D721Med (cell line): ENCODE measurements around the gene WRNIP1.

Source experiments
- DNase-seq: peaks from one replicate; pipeline ENCODE4 v3.0.0; 2011; ENCODE audit warnings: low spot score; ENCODE audit not compliant: insufficient read length
- FAIRE-seq: peaks from 2 replicates; lab custom pipeline; 2011; peaks lifted over from hg19 to GRCh38; lab: Jason Lieb, UNC
- TF ChIP-seq, protein P1 (sequence below): IDR thresholded peaks from 2 replicates; pipeline ENCODE4 v1.5.1; 2012; ENCODE audit warnings: mild to moderate bottlenecking, control low read depth; ENCODE audit not compliant: insufficient read depth; ENCODE audit errors: missing control alignments

WRNIP1 gene

GRCh38 chr6:2817903-2818443 lies 52.8 kb downstream of the WRNIP1 start:
- TF ChIP-seq, protein P1, sequence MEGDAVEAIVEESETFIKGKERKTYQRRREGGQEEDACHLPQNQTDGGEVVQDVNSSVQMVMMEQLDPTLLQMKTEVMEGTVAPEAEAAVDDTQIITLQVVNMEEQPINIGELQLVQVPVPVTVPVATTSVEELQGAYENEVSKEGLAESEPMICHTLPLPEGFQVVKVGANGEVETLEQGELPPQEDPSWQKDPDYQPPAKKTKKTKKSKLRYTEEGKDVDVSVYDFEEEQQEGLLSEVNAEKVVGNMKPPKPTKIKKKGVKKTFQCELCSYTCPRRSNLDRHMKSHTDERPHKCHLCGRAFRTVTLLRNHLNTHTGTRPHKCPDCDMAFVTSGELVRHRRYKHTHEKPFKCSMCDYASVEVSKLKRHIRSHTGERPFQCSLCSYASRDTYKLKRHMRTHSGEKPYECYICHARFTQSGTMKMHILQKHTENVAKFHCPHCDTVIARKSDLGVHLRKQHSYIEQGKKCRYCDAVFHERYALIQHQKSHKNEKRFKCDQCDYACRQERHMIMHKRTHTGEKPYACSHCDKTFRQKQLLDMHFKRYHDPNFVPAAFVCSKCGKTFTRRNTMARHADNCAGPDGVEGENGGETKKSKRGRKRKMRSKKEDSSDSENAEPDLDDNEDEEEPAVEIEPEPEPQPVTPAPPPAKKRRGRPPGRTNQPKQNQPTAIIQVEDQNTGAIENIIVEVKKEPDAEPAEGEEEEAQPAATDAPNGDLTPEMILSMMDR, result no peak
- no peak for FAIRE-seq
- no peak for DNase-seq

DNA sequence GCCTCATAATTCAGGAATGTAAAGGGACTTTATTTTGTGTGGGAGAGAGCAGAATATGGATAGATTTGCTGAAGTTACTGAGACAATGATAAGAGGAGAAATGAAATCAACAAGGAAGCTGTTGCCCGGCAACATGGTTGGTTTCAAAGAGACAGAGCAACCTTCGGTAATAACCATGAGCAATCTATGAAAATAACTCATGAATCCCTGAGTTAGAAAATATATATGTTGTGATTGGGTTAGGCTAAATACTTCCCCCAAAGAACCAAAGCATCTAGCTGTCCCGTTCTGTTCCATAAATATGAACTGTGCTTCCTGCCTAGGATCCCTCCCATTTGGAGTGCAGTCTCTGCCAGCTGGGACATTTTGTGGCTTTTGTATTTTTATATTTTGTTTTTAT lies 53.4 kb downstream of the WRNIP1 start:
- FAIRE-seq, result no peak
- DNase-seq, result no peak

DNA sequence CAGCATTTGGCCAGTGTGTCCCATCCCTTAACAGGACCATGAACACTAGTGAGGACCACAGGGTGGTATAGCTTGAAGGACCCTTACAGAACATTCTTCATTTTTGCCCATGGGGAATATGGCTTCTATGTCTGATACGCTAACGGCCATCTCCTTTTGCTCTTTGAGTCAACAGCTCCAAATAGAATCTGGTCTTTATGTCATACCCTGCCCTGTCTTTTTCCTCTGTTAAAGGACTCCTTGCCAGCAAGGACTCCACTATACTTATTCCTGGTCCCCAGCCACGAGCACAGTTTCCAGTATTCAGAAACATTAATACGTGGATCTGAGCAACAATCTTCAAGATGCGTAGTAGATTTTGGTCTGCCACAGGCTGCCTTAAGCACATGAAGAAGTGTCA lies 53.9 kb downstream of the WRNIP1 start:
- FAIRE-seq (no peak), DNase-seq (no peak)
- TF ChIP-seq, protein P1, result no peak

More for the DNA sequence above, 53.4 kb downstream of the WRNIP1 start:
- TF ChIP-seq, protein P1, result no peak

GRCh38 chr6:2819978-2820377 lies 54.8 kb downstream of the WRNIP1 start:
- no peak for DNase-seq
- TF ChIP-seq, protein P1, result no peak
- no peak for FAIRE-seq

DNA sequence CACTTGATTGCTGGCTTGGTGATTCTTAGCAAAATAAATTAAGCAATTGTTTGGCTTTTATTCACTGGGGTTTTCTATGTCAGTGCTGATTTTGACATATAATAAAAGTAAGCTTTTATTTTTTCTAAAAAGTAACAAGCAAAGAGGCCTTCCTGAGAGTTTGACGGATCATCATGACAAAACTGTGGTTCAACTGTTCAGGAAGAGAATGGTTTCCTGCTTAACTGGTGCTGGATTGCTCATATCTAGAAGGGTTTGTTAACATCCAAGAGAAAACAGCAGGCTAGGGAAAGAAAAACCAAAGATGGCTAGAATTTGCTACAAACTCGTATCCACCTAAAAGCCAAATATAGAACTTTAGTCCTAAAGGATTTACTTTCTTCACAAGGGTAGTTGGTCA lies 55.2 kb downstream of the WRNIP1 start:
- DNase-seq (no peak), FAIRE-seq (no peak)
- TF ChIP-seq, protein P1, result no peak

DNA sequence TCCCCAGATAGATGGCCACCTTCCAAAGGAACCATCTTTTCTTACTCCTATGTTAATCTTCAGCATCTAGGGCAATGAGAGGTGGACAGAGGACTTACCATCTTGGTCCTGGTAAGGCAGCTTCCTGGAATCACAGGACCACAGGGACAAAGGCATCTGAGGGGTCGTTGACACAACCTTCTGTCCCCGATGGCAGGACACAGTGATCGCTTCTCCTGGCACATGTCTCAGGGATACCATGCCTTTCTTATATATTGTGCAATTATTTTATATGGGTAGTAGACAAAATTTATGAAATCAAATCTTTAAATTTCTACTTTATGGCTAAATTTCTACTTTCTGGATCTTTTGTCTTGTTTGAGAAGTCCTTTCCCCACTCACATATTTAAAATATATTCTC lies 56.4 kb downstream of the WRNIP1 start:
- TF ChIP-seq, protein P1, result no peak
- no peak for FAIRE-seq
- no peak for DNase-seq

- no peak for DNase-seq
- TF ChIP-seq, protein P1, result no peak
- FAIRE-seq, result no peak
Measured at GRCh38 chr6:2823104-2823850, 58.1 kb downstream of the WRNIP1 start.
